Activated CD4-positive, alpha-beta T cell treated with anti-CD3 and anti-CD28 coated beads, Interleukin-2, Interleukin-6, amounts not matched to agents 100 ng/mL and 50 ng/mL, durations not matched to agents 16 hours and 8 hours (primary cell): ENCODE results near the gene ACTL7A.

Experiments
- DNase-seq: peaks from one replicate; pipeline ENCODE4 v3.0.0-alpha.2; 2020

ACTL7A gene

GRCh38 chr9:108851138-108851537 lies 10.9 kb upstream of the ACTL7A start:
- no peak for DNase-seq

- DNase-seq: no peak
These were observed 10.0 kb upstream of the ACTL7A start for GRCh38 chr9:108852079-108852478.

GRCh38 chr9:108854094-108854493 lies 8.0 kb upstream of the ACTL7A start:
- DNase-seq: no peak

GRCh38 chr9:108854641-108855528 lies 7.2 kb upstream of the ACTL7A start:
- no peak for DNase-seq

- no peak for DNase-seq
These were observed 6.6 kb upstream of the ACTL7A start for GRCh38 chr9:108855529-108855886.

GRCh38 chr9:108855888-108856287 lies 6.2 kb upstream of the ACTL7A start, which contains the start of gene ACTL7B:
TSS of gene ACTL7B (minus strand) at chr9:108855986. CDS start at chr9:108855930, 56 bp downstream.
- DNase-seq: no peak

GRCh38 chr9:108857572-108857971 lies 4.5 kb upstream of the ACTL7A start:
- no peak for DNase-seq

GRCh38 chr9:108859459-108860114 lies 2.5 kb upstream of the ACTL7A start:
- no peak for DNase-seq

- no peak for DNase-seq
These were observed 1.7 kb upstream of the ACTL7A start for GRCh38 chr9:108860354-108860753.

GRCh38 chr9:108860764-108861163 lies 1.3 kb upstream of the ACTL7A start:
- no peak for DNase-seq

- DNase-seq: no peak
These were observed 602 bp upstream of the ACTL7A start for GRCh38 chr9:108861464-108861863.

- DNase-seq: no peak
These were observed 1.8 kb downstream of the ACTL7A start for GRCh38 chr9:108863891-108864290.

- DNase-seq: no peak
These were observed 2.4 kb downstream of the ACTL7A start for GRCh38 chr9:108864446-108864845.

- DNase-seq: no peak
These were observed 3.0 kb downstream of the ACTL7A start for GRCh38 chr9:108865037-108865436.

- no peak for DNase-seq
These were observed 3.9 kb downstream of the ACTL7A start for GRCh38 chr9:108866001-108866420.

GRCh38 chr9:108867116-108867515 lies 5.0 kb downstream of the ACTL7A start:
- DNase-seq: no peak

GRCh38 chr9:108867829-108868228 lies 5.8 kb downstream of the ACTL7A start:
- DNase-seq: no peak

GRCh38 chr9:108869092-108869725 lies 7.1 kb downstream of the ACTL7A start:
- no peak for DNase-seq

GRCh38 chr9:108874058-108874788 lies 12.2 kb downstream of the ACTL7A start:
- no peak for DNase-seq

GRCh38 chr9:108876425-108876824 lies 14.4 kb downstream of the ACTL7A start:
- no peak for DNase-seq

- no peak for DNase-seq
These were observed 15.5 kb downstream of the ACTL7A start for GRCh38 chr9:108877524-108877923.

GRCh38 chr9:108880738-108881316 lies 18.8 kb downstream of the ACTL7A start:
- no peak for DNase-seq
